RPMI7951 (cell line): ENCODE measurements around the gene GPR180. TPM values are rescaled to one million over a fixed set of nuclear protein-coding genes. Genes with fewer than 3 reads are reported as not detected.
A peak's percentile ranks its signal among the peaks of the same experiment; 100 is the strongest.

ENCODE experiments used
- DNase-seq: peaks from one replicate; pipeline ENCODE4 v3.0.0-alpha.2; 2012; ENCODE audit warnings: low read depth
- total RNA-seq: library from RNA; depleted of rRNA; stranded (reverse); fragments of >200 nt; shearing (Covaris generic); gene quantifications from 2 replicates; pipeline ENCODE4 v1.2.3, GENCODE V29; 2014

GPR180 gene
- total RNA-seq, 1 experiment from 2014 or later, result 13.5 TPM

- DNase-seq, result no peak
Measured at GRCh38 chr13:94646904-94647303, 45.2 kb downstream of the GPR180 start.

GRCh38 chr13:94656176-94656575 lies 54.5 kb downstream of the GPR180 start:
- DNase-seq, result no peak

- peak; percentile 71 for DNase-seq
Measured at GRCh38 chr13:94656766-94657165, 55.1 kb downstream of the GPR180 start.

DNA sequence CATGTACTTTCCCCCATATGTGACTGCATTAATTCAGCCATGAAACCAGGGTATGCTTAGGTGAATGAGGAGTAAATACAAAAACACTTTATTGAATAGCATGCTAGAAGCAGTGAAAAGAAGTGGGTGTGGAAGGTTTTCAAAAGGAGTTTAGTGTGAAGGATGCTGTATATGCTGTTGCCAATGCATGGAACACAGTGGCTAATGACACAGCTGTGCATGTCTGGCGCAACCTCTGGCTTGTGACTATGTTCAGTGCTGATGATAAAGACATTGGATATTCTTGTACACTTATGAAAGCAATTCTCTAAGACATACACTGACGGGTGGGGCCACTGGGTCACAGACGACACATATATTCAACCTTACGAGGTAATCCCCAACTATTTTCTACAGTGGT lies 55.5 kb downstream of the GPR180 start:
- no peak for DNase-seq

GRCh38 chr13:94658926-94659597 lies 57.4 kb downstream of the GPR180 start:
- DNase-seq, result no peak

- DNase-seq, result no peak
Measured at GRCh38 chr13:94659598-94659946, 57.9 kb downstream of the GPR180 start.

GRCh38 chr13:94660695-94661326 lies 59.2 kb downstream of the GPR180 start:
- DNase-seq, result no peak

DNA sequence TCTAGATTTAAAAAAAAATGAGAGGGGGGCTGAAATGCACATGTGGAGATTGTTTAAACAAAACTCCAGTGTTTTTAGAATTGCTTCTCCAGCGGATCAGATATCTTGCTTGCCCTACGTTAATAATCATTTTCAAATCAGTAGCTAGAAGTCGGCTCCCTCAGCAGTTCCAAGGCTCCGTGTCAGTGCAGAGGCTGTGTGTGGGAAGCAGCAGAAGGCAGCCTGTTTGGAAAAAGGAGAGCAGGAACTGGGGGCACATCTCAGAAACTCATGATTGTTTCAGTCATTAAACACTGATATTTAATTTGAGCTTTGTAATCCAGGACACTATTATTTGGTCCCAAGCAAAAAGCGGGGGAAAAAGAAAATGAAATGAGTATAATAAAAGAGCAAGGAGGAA lies 59.7 kb downstream of the GPR180 start:
- no peak for DNase-seq

GRCh38 chr13:94662274-94662945 lies 60.8 kb downstream of the GPR180 start:
- DNase-seq, result no peak

DNA sequence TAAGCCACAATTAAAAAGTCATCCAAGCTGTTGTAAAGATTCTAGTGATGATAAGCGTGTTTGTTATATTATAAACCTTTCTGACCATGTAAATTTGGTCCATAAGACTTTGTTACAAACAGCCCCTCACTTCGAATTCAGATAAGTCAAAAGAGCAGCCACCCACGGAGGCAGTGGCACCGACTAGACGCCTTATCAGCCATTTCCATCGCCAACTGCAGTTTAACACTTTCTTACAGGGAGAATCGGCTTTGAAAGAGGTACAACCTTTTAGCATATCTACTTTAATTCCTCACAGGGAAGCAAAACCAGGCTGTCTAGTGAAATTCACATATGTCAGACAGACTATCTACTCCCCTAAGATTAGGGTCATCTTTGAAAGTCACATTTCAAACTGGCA lies 63.2 kb downstream of the GPR180 start:
- DNase-seq, result no peak

- DNase-seq, result no peak
Measured at GRCh38 chr13:94666065-94666464, 64.4 kb downstream of the GPR180 start.

GRCh38 chr13:94667190-94667589 lies 65.5 kb downstream of the GPR180 start:
- DNase-seq, result no peak

DNA sequence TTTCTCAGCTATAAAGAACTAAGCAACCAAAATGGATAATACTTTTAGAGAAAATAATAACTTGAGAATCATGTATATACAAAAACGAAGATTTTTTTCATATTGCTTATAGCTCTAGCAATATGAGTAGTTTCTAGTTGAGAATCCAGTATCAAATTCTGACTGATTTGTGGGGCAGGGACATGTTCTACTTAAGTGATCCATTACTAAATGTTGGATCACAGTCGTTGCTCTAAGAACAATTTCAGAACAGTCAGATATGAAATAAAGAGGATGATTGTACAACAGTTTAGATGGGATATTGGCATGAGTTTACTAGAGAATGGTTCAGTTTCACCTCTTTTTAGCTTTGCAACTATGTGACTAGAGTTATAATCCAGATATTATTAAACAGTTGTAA lies 70.7 kb downstream of the GPR180 start:
- no peak for DNase-seq

DNA sequence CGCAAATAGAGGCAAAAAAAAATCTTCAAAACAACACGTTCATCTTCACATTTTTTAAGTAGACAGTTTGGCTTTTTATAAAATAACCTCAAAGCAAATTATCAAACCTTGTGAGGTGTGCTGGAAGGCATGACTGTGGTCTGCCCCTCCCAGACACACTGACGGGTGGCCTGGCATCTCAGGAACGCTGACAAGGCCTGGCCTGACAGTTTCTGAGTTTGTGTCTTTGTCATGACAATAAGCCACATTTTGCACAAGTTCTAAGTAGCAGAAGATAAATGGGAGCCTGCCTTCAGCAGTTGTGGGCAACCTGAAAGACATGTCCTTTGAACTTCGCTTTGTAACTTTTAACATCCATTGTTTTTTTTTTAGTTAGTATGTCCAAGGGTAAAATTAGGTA lies 72.2 kb downstream of the GPR180 start:
- no peak for DNase-seq

GRCh38 chr13:94674609-94675348 lies 73.1 kb downstream of the GPR180 start:
- peak; percentile 16 for DNase-seq

DNA sequence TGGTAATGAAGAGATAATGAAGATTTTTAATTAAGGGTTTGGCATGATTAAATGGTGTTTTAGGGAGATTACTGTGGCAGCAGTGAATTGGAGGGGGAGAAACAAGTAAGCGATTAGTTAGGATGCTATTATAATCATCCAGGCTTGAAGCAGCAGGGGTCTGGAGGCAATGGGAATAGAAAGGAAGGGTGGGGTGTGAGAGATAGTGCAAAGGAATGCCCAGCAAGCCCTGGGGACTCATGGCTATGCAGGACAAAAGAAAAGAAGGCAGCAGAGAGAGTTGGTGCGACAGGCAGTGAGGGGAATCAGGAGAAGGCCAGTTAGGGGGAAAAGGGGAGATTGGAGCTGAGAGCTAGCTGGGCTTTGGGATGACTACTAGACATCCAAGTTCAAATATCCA lies 76.1 kb downstream of the GPR180 start:
- no peak for DNase-seq

DNA sequence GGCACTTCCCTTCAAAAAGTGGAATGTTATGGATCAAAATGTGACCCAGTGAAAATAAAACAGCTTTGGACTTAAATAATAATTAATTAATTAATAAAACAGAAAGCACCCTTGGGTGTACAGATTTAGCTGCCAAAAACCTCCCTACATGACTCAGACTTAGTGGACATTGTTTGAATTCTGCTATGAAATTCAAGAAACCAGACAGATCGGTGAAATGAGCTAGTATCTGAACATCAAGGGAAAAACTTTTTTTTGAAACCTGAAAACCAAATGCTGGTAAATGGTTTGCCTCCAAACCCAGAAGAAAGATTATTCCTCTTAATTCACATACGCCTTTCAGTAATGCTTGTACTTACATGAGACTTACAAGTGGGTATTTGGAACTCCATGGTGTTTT lies 77.2 kb downstream of the GPR180 start:
- DNase-seq, result no peak

DNA sequence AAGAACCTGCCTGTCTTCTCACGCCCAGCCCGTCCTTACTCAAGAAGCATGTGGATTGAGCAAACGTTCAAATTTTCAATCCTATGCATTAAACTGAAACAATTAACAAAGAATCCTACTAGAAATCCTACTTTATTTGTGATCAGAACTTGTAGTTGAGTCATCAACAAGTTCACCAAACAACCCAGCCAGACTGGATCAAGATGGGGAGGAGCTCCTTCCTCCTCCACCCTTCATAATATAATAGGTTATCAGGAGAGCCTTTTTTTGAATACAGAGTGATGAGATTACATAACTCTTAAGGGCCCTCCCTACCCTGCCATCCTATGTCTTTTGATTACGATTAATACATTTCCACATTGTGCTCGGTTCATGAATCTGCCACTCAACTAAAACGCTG lies 78.0 kb downstream of the GPR180 start:
- no peak for DNase-seq

- DNase-seq, result no peak
Measured at GRCh38 chr13:94682229-94682628, 80.6 kb downstream of the GPR180 start.

DNA sequence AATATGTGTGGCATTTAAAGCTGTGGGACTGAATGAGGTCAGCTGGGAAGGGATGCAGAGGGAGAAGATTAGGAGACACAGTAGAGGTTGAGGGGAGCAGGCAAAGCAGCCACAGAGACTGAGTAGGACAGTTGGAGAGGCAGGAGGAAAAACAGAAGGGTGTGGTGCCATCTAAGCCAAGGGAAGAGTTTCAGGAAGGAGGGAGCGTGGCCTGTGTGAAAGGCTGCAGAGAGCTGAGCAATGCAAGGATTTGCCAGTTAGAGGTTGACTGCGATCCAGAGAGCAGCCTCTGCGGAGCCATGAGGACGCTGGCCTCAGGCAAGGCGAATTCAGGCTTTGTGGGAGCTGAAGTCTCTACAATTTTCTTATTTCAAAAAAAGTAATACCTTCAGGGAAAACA lies 81.8 kb downstream of the GPR180 start:
- no peak for DNase-seq
